Spleen (tissue), 11 donors: Measurements from ENCODE around the gene BUB3. TPM values are rescaled to one million over a fixed set of nuclear protein-coding genes. Genes with fewer than 3 reads are reported as not detected.

Source experiments
- DNase-seq: peaks from one replicate; pipeline ENCODE4 v3.0.0-alpha.2; 2020
- H3K27ac ChIP-seq, 8 donors: fragments of 200-600 bp; sonication (generic) in 7 of 8; 1 replicate in 4 of 8; 2 replicates in 4 of 8; pipeline versions ENCODE4 v1.5.0 to v1.8.0; 2016 to 2021; ENCODE audit warnings: inconsistent platforms in 4 of 8, mild to moderate bottlenecking in 4 of 8, moderate library complexity in 1 of 8
- H3K27me3 ChIP-seq, 7 donors: fragments of 200-600 bp; sonication (generic) in 6 of 7; replicated peaks in 1 of 7; 1 replicate in 4 of 7; 2 replicates in 3 of 7; pipeline versions ENCODE4 v1.5.0 to v1.8.0; 2016 to 2021; ENCODE audit warnings: inconsistent platforms in 3 of 7, mild to moderate bottlenecking in 1 of 7
- H3K36me3 ChIP-seq, 6 donors: fragments of 200-600 bp; sonication (generic) in 5 of 6; 1 replicate in 4 of 6; 2 replicates in 2 of 6; pipeline versions ENCODE4 v1.5.0 to v1.8.0; 2016 to 2021; ENCODE audit warnings: inconsistent platforms in 2 of 6
- H3K4me1 ChIP-seq, 6 donors: fragments of 200-600 bp; sonication (generic) in 5 of 6; 1 replicate in 3 of 6; 2 replicates in 3 of 6; pipeline versions ENCODE4 v1.5.0 to v1.8.0; 2016 to 2021; ENCODE audit warnings: inconsistent platforms in 3 of 6
- H3K4me3 ChIP-seq, 8 donors: fragments of 200-600 bp; sonication (generic) in 7 of 8; 1 replicate in 4 of 8; 2 replicates in 4 of 8; pipeline versions ENCODE4 v1.5.0 to v1.8.0; 2016 to 2021; ENCODE audit warnings: inconsistent platforms in 4 of 8, mild to moderate bottlenecking in 4 of 8, moderate library complexity in 2 of 8
- H3K9me3 ChIP-seq, 8 donors: fragments of 200-600 bp; sonication (generic) in 7 of 8; 1 replicate in 4 of 8; 2 replicates in 4 of 8; pipeline versions ENCODE4 v1.5.0 to v1.8.0; 2016 to 2021; ENCODE audit warnings: inconsistent platforms in 4 of 8
- POLR2A ChIP-seq, 3 donors: fragments of 450-650 bp; IDR thresholded peaks; one replicate each; pipeline ENCODE4 v1.5.1; 2017; ENCODE audit warnings: antibody characterized with exemption in 3 of 3, mild to moderate bottlenecking in 1 of 3
- POLR2AphosphoS5 ChIP-seq, 3 donors: sonication (generic); formaldehyde crosslinking; IDR thresholded peaks; one replicate each; pipeline ENCODE4 v1.5.1; 2017; ENCODE audit warnings: antibody characterized with exemption in 3 of 3
- WGBS, 5 donors: extraction: QIAGEN DNeasy Blood & Tissue Kit in 3 of 5; methylation state at CpG; one replicate each; pipeline versions ENCODE4 v1.1.5 to v1.1.7; 2013 to 2018; 5-methylcytosine and 5-hydroxymethylcytosine counted together
- intact Hi-C: fragments of 100-400 bp; cut with DNase I; formaldehyde crosslinking; loops from one replicate; pipeline ENCODE4 v1.15.0; 2023; ENCODE audit warnings: low total_unique reads
- polyA plus RNA-seq, 3 donors: library from polyadenylated mRNA; stranded (reverse); fragments of 200-250 nt; gene quantifications; one replicate each; pipeline ENCODE4 v1.2.1, GENCODE V29; 2013
- total RNA-seq, 7 donors: library from RNA; depleted of rRNA in 3 of 7; stranded (reverse); fragments of >200 nt in 3 of 7; fragmentation: NEBNext Ultra II Directional in 4 of 7; extraction: Animal tissue kit (Norgen Biotek cat#: 25700) in 4 of 7; gene quantifications; one replicate each; pipeline versions ENCODE4 v1.1.0 to v1.2.1, GENCODE V29; 2016 to 2021
- TF ChIP-seq, protein P1 (sequence below), 11 experiments: fragments of 200-600 bp in 7 of 11; fragments of 450-650 bp in 4 of 11; sonication (generic) in 4 of 11; IDR thresholded peaks in 8 of 11; conservative IDR thresholded peaks in 3 of 11; 1 replicate in 7 of 11; 2 replicates in 4 of 11; pipeline versions ENCODE4 v1.4.0 to v1.8.0; 2016 to 2021; ENCODE audit warnings: antibody characterized with exemption in 11 of 11, inconsistent platforms in 4 of 11, mild to moderate bottlenecking in 1 of 11
- donor health status: healthy with polysubstance abuse.
- donor health status: DM: no; HTN: no; CAD: no; lungs with moderate emphysema.
- donor health status: DM: no; HTN: no; CAD: no.
- donor health status: Bipolar disorder and iron deficiency.
- donor health status: healthy.
- donor health status: DM: no; HTN: no; CAD: no.
- donor health status: DM: yes; HTN: yes; CAD: no.

BUB3 gene
- total and polyA plus RNA-seq, 10 donors = 33.7 to 193 (median 98.4) TPM

- TF ChIP-seq, protein P1, sequence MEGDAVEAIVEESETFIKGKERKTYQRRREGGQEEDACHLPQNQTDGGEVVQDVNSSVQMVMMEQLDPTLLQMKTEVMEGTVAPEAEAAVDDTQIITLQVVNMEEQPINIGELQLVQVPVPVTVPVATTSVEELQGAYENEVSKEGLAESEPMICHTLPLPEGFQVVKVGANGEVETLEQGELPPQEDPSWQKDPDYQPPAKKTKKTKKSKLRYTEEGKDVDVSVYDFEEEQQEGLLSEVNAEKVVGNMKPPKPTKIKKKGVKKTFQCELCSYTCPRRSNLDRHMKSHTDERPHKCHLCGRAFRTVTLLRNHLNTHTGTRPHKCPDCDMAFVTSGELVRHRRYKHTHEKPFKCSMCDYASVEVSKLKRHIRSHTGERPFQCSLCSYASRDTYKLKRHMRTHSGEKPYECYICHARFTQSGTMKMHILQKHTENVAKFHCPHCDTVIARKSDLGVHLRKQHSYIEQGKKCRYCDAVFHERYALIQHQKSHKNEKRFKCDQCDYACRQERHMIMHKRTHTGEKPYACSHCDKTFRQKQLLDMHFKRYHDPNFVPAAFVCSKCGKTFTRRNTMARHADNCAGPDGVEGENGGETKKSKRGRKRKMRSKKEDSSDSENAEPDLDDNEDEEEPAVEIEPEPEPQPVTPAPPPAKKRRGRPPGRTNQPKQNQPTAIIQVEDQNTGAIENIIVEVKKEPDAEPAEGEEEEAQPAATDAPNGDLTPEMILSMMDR (IDR thresholded peaks at IDR 0.05 in 8 of 11, conservative IDR thresholded peaks at IDR 0.05 in 3 of 11) = peak; percentile 73 to 94 (median 88)
- TF ChIP-seq POLR2A (IDR thresholded peaks at IDR 0.05) (no peak), POLR2AphosphoS5 (IDR thresholded peaks at IDR 0.05) (peak in 1 of 3 donors; percentile 25)
- peaks cover 40 to 57% (median 54%) of the 10 kb centered on the region in 6 donors for H3K4me1 ChIP-seq
- H3K4me3 ChIP-seq = peak overlapping the region in 6 of 8 donors; percentile 9 to 47 (median 14)
- 1 to 2% (median 1%) methylated on average over 34 to 48 of the region's 48 CpGs for WGBS, 5 donors
- H3K36me3 ChIP-seq = no peaks in the 10 kb centered on the region
- intact Hi-C loops = loop anchor here (2.0 kb wide), 1 partner anchor 428 kb away; no protein-coding TSS in a partner anchor
- peaks cover 43 to 100% (median 91%) of the 10 kb centered on the region in 7 donors for H3K27me3 ChIP-seq
- peaks cover 0 to 10% (median 0%) of the 10 kb centered on the region in 8 donors for H3K9me3 ChIP-seq
- H3K27ac ChIP-seq = no peak overlapping the region
- peak; percentile 92 for DNase-seq
Observed at GRCh38 chr10:123132576-123133477, 21.4 kb upstream of the BUB3 start.

GRCh38 chr10:123133541-123134342 lies 20.5 kb upstream of the BUB3 start:
- no peak overlapping the region for H3K27ac ChIP-seq
- TF ChIP-seq, protein P1 (IDR thresholded peaks at IDR 0.05 in 8 of 11, conservative IDR thresholded peaks at IDR 0.05 in 3 of 11) = no peak
- TF ChIP-seq POLR2A (IDR thresholded peaks at IDR 0.05) (no peak), POLR2AphosphoS5 (IDR thresholded peaks at IDR 0.05) (no peak)
- WGBS, 5 donors = 7 to 16% (median 10%) methylated on average over 37 to 40 of the region's 40 CpGs
- no peak for DNase-seq
- intact Hi-C loops = loop anchor here (2.0 kb wide), 1 partner anchor 427 kb away; no protein-coding TSS in a partner anchor
- peaks cover 0 to 3% (median 0%) of the 10 kb centered on the region in 8 donors for H3K9me3 ChIP-seq
- H3K36me3 ChIP-seq = no peaks in the 10 kb centered on the region
- peaks cover 40 to 62% (median 55%) of the 10 kb centered on the region in 6 donors for H3K4me1 ChIP-seq
- peaks cover 46 to 100% (median 97%) of the 10 kb centered on the region in 7 donors for H3K27me3 ChIP-seq
- peak overlapping the region in 3 of 8 donors; percentile 9 to 47 (median 14) for H3K4me3 ChIP-seq

GRCh38 chr10:123134343-123134914 lies 19.8 kb upstream of the BUB3 start:
- TF ChIP-seq, protein P1 (IDR thresholded peaks at IDR 0.05 in 8 of 11, conservative IDR thresholded peaks at IDR 0.05 in 3 of 11) = no peak
- TF ChIP-seq POLR2AphosphoS5 (IDR thresholded peaks at IDR 0.05) (no peak), POLR2A (IDR thresholded peaks at IDR 0.05) (no peak)
- intact Hi-C loops = no loop called here
- H3K36me3 ChIP-seq = no peaks in the 10 kb centered on the region
- DNase-seq = no peak
- H3K27ac ChIP-seq = no peak overlapping the region
- H3K9me3 ChIP-seq = no peaks in the 10 kb centered on the region
- H3K4me1 ChIP-seq = peaks cover 40 to 67% (median 57%) of the 10 kb centered on the region in 6 donors
- peak overlapping the region in 5 of 8 donors; percentile 39 to 70 (median 50) for H3K4me3 ChIP-seq
- peaks cover 46 to 100% (median 97%) of the 10 kb centered on the region in 7 donors for H3K27me3 ChIP-seq
- WGBS, 5 donors = 5 to 7% (median 7%) methylated on average over 34 to 42 of the region's 42 CpGs
